ENCODE data around the gene YARS1.

YARS1 gene

GRCh38 chr1:32759997-32760623 lies 57.0 kb downstream of the YARS1 start:
- peak; percentile 49 for ATAC-seq
- TF ChIP-seq, protein P1, sequence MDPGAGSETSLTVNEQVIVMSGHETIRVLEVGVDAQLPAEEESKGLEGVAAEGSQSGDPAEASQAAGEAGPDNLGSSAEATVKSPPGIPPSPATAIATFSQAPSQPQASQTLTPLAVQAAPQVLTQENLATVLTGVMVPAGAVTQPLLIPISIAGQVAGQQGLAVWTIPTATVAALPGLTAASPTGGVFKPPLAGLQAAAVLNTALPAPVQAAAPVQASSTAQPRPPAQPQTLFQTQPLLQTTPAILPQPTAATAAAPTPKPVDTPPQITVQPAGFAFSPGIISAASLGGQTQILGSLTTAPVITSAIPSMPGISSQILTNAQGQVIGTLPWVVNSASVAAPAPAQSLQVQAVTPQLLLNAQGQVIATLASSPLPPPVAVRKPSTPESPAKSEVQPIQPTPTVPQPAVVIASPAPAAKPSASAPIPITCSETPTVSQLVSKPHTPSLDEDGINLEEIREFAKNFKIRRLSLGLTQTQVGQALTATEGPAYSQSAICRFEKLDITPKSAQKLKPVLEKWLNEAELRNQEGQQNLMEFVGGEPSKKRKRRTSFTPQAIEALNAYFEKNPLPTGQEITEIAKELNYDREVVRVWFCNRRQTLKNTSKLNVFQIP (CRISPR knock-in tag; IDR thresholded peaks at IDR 0.05; ENCODE audit: borderline replicate concordance, low read depth), result no peak
- TF ChIP-seq ZNF70 (CRISPR knock-in tag; IDR thresholded peaks at IDR 0.05), result no peak
- no peak for TF ChIP-seq ZFP3 (CRISPR knock-in tag; IDR thresholded peaks at IDR 0.05)
- TF ChIP-seq CREB5 (CRISPR knock-in tag; IDR thresholded peaks at IDR 0.05; ENCODE audit: low read depth), result no peak
- TF ChIP-seq ZNF8 (CRISPR knock-in tag; IDR thresholded peaks at IDR 0.05), result no peak

- TF ChIP-seq ZFP3 (CRISPR knock-in tag; IDR thresholded peaks at IDR 0.05) (no peak), BACH2 (CRISPR knock-in tag; IDR thresholded peaks at IDR 0.05; ENCODE audit: borderline replicate concordance) (no peak), TCF4 (CRISPR knock-in tag; IDR thresholded peaks at IDR 0.05; ENCODE audit: borderline replicate concordance) (no peak), ESRRG (CRISPR knock-in tag; IDR thresholded peaks at IDR 0.05) (no peak), TSHZ2 (CRISPR knock-in tag; IDR thresholded peaks at IDR 0.05) (no peak), OSR1 (CRISPR knock-in tag; IDR thresholded peaks at IDR 0.05) (no peak), ZFP30 (CRISPR knock-in tag; IDR thresholded peaks at IDR 0.05) (no peak), ARNTL (CRISPR knock-in tag; IDR thresholded peaks at IDR 0.05; ENCODE audit: borderline replicate concordance, low read depth) (no peak), SNAI2 (CRISPR knock-in tag; IDR thresholded peaks at IDR 0.05) (no peak)
- no peak for ATAC-seq
These were observed 57.6 kb downstream of the YARS1 start for GRCh38 chr1:32759521-32759981.

DNA sequence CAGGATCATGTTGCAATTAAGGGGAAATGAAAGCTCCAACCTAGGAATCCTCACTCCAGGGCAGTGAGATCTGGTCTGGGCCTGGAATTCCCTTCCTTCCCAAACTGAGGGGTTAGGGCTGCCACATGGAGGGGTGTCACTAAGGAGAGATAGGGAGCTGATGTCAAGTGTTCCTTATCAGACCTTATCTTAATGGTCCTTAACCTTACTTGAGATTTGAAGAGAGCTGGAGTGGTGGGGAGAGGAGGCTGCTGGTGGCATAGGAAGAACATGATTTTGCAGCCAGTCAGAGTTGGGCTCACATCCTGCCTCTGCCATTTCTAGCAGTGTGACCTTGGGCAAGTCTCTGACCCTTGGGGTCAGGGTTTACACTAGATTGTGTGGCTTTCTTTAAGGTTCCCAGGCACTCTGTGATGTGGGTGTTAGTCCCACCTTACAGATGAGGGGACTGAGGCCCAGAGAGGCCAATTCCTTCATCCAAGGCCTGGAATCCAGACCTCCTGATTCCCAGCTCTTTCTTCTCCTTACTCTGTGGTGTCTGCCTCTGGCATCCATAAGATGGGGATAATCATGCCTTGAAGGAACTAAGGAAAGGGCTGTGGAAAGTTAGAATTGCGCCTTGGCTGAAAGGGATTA lies 58.2 kb downstream of the YARS1 start:
- ATAC-seq, result no peak
- TF ChIP-seq ESRRG (CRISPR knock-in tag; IDR thresholded peaks at IDR 0.05) (no peak), ZNF8 (CRISPR knock-in tag; IDR thresholded peaks at IDR 0.05) (no peak), BACH2 (CRISPR knock-in tag; IDR thresholded peaks at IDR 0.05; ENCODE audit: borderline replicate concordance) (no peak), ARNTL (CRISPR knock-in tag; IDR thresholded peaks at IDR 0.05; ENCODE audit: borderline replicate concordance, low read depth) (no peak), SNAI2 (CRISPR knock-in tag; IDR thresholded peaks at IDR 0.05) (no peak), OSR1 (CRISPR knock-in tag; IDR thresholded peaks at IDR 0.05) (no peak), TCF4 (CRISPR knock-in tag; IDR thresholded peaks at IDR 0.05; ENCODE audit: borderline replicate concordance) (no peak), CSDC2 (CRISPR knock-in tag; IDR thresholded peaks at IDR 0.05) (no peak), ZNF70 (CRISPR knock-in tag; IDR thresholded peaks at IDR 0.05) (no peak), ZNF565 (CRISPR knock-in tag; conservative IDR thresholded peaks at IDR 0.05; ENCODE audit: low read depth) (no peak)
- TF ChIP-seq, protein P2, sequence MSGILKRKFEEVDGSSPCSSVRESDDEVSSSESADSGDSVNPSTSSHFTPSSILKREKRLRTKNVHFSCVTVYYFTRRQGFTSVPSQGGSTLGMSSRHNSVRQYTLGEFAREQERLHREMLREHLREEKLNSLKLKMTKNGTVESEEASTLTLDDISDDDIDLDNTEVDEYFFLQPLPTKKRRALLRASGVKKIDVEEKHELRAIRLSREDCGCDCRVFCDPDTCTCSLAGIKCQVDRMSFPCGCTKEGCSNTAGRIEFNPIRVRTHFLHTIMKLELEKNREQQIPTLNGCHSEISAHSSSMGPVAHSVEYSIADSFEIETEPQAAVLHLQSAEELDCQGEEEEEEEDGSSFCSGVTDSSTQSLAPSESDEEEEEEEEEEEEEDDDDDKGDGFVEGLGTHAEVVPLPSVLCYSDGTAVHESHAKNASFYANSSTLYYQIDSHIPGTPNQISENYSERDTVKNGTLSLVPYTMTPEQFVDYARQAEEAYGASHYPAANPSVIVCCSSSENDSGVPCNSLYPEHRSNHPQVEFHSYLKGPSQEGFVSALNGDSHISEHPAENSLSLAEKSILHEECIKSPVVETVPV (CRISPR knock-in tag; IDR thresholded peaks at IDR 0.05), result no peak

DNA sequence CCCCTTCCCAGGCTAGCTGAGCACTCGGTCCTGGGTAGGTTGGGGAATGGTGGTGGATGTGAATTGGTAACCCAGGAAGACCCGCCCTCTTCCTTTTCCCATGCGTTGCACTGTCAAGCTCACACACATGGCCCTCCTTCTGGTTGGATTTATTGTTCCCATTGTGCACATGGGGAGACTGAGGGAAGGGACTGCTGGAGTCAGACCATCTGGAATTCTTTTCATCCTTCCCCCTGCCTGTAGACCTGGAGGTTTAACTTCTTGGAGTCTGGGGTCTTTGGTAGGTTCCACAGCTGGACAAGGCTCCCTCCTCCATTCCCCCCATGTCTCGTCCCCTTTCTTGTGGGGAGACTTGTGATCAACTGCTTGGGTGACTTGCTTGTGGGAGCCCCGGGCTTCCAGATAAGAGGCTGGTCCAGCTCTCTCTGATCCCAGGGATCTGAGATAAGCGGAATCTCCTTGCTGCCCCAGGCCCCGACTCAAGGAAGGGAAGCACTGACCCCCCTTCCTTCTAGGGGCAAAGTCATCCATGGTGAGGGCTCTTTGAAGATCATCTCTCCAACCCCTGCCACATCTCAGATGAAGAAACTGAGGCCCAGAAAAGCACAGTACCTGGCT lies 58.9 kb downstream of the YARS1 start:
- ATAC-seq, result no peak
- TF ChIP-seq RARB (CRISPR knock-in tag; IDR thresholded peaks at IDR 0.05) (no peak), TOX (CRISPR knock-in tag; IDR thresholded peaks at IDR 0.05; ENCODE audit: borderline replicate concordance) (no peak), TSHZ2 (CRISPR knock-in tag; IDR thresholded peaks at IDR 0.05) (no peak), ZNF565 (CRISPR knock-in tag; conservative IDR thresholded peaks at IDR 0.05; ENCODE audit: low read depth) (no peak), PATZ1 (CRISPR knock-in tag; IDR thresholded peaks at IDR 0.05; ENCODE audit: borderline replicate concordance) (no peak), BACH2 (CRISPR knock-in tag; IDR thresholded peaks at IDR 0.05; ENCODE audit: borderline replicate concordance) (no peak)
- TF ChIP-seq, protein P1 (CRISPR knock-in tag; IDR thresholded peaks at IDR 0.05; ENCODE audit: borderline replicate concordance, low read depth), result no peak

Measured in SK-N-SH treated with all-trans-retinoic acid at 6 μM for 48 hours (cell line).